Right atrium auricular region (tissue), 2 donors: Measurements from ENCODE around the gene USP22. TPM values are rescaled to one million over a fixed set of nuclear protein-coding genes. Genes with fewer than 3 reads are reported as not detected.

Experiments used
- DNase-seq: peaks from one replicate; pipeline ENCODE4 v3.0.0-alpha.2; 2019; ENCODE audit warnings: low spot score
- H3K27ac ChIP-seq, 2 donors: fragments of 200-600 bp; sonication (generic); 1 replicate in 1 of 2; 2 replicates in 1 of 2; pipeline ENCODE4 v1.5.1; 2016 to 2019
- H3K27me3 ChIP-seq, 2 donors: fragments of 200-600 bp; sonication (generic); one replicate each; pipeline versions ENCODE4 v1.5.1 to v1.6.0; 2017 to 2019
- H3K36me3 ChIP-seq: fragments of 200-600 bp; sonication (generic); one replicate; pipeline ENCODE4 v1.5.1; 2016
- H3K4me1 ChIP-seq, 2 donors: fragments of 200-600 bp; sonication (generic); one replicate each; pipeline versions ENCODE4 v1.5.1 to v1.6.0; 2017 to 2019
- H3K4me3 ChIP-seq, 2 donors: fragments of 200-600 bp; sonication (generic); 1 replicate in 1 of 2; 2 replicates in 1 of 2; pipeline ENCODE4 v1.5.1; 2017 to 2019; ENCODE audit warnings: mild to moderate bottlenecking in 1 of 2, moderate library complexity in 1 of 2
- H3K9me3 ChIP-seq, 2 donors: fragments of 200-600 bp; sonication (generic); one replicate each; pipeline ENCODE4 v1.5.1; 2019
- CTCF ChIP-seq, 2 donors: fragments of 200-600 bp; sonication (generic); IDR thresholded peaks; one replicate each; pipeline ENCODE4 v1.5.1; 2019; ENCODE audit warnings: antibody characterized with exemption in 2 of 2
- total RNA-seq, 2 donors: library from RNA; depleted of rRNA; stranded (reverse); fragments of >200 nt; gene quantifications; one replicate each; pipeline ENCODE4 v1.1.0, GENCODE V29; 2016

The USP22 gene
- total RNA-seq, 2 donors from 2014 or later: 151 to 179 TPM

GRCh38 chr17:21075739-21076085 lies 32.9 kb upstream of the USP22 start:
- DNase-seq: no peak
- no peak for TF ChIP-seq CTCF (IDR thresholded peaks at IDR 0.05)
- no peaks in the 10 kb centered on the region for H3K36me3 ChIP-seq
- H3K4me1 ChIP-seq: peaks cover 0 to 14% of the 10 kb centered on the region in 2 donors
- peak overlapping the region; percentile 2 to 60 for H3K27ac ChIP-seq
- H3K4me3 ChIP-seq: no peak overlapping the region
- no peaks in the 10 kb centered on the region for H3K27me3 ChIP-seq
- no peaks in the 10 kb centered on the region for H3K9me3 ChIP-seq

GRCh38 chr17:21072745-21073197 lies 30.0 kb upstream of the USP22 start:
- no peak for DNase-seq
- H3K4me3 ChIP-seq: no peak overlapping the region
- no peak overlapping the region for H3K27ac ChIP-seq
- no peak for TF ChIP-seq CTCF (IDR thresholded peaks at IDR 0.05)
- no peaks in the 10 kb centered on the region for H3K9me3 ChIP-seq
- peaks cover 0 to 14% of the 10 kb centered on the region in 2 donors for H3K4me1 ChIP-seq
- H3K27me3 ChIP-seq: no peaks in the 10 kb centered on the region
- no peaks in the 10 kb centered on the region for H3K36me3 ChIP-seq

GRCh38 chr17:21066394-21066793 lies 23.6 kb upstream of the USP22 start:
- Histone ChIP-seq H3K27me3 (no peaks in the 10 kb centered on the region), H3K4me3 (no peak overlapping the region), H3K27ac (no peak overlapping the region), H3K9me3 (no peaks in the 10 kb centered on the region), H3K4me1 (no peaks in the 10 kb centered on the region), H3K36me3 (no peaks in the 10 kb centered on the region)
- DNase-seq: no peak
- TF ChIP-seq CTCF (IDR thresholded peaks at IDR 0.05): no peak

GRCh38 chr17:21061971-21062526 lies 19.2 kb upstream of the USP22 start:
- no peaks in the 10 kb centered on the region for H3K9me3 ChIP-seq
- no peaks in the 10 kb centered on the region for H3K27me3 ChIP-seq
- TF ChIP-seq CTCF (IDR thresholded peaks at IDR 0.05): no peak
- H3K4me1 ChIP-seq: no peaks in the 10 kb centered on the region
- H3K36me3 ChIP-seq: no peaks in the 10 kb centered on the region
- no peak overlapping the region for H3K4me3 ChIP-seq
- H3K27ac ChIP-seq: no peak overlapping the region
- DNase-seq: no peak

GRCh38 chr17:21061158-21061835 lies 18.5 kb upstream of the USP22 start:
- Histone ChIP-seq H3K27me3 (no peaks in the 10 kb centered on the region), H3K9me3 (no peaks in the 10 kb centered on the region), H3K4me1 (no peaks in the 10 kb centered on the region), H3K27ac (no peak overlapping the region), H3K36me3 (no peaks in the 10 kb centered on the region), H3K4me3 (no peak overlapping the region)
- no peak for TF ChIP-seq CTCF (IDR thresholded peaks at IDR 0.05)
- DNase-seq: no peak

GRCh38 chr17:21059761-21060160 lies 16.9 kb upstream of the USP22 start:
- Histone ChIP-seq H3K27me3 (no peaks in the 10 kb centered on the region), H3K36me3 (no peaks in the 10 kb centered on the region), H3K4me1 (no peaks in the 10 kb centered on the region), H3K9me3 (no peaks in the 10 kb centered on the region), H3K27ac (no peak overlapping the region), H3K4me3 (no peak overlapping the region)
- TF ChIP-seq CTCF (IDR thresholded peaks at IDR 0.05): no peak
- no peak for DNase-seq
